Tibial nerve (tissue), 4 donors: ENCODE measurements around the gene TTC6. TPM values are rescaled to one million over a fixed set of nuclear protein-coding genes. Genes with fewer than 3 reads are reported as not detected.

Experiments
- DNase-seq, 2 donors: peaks; one replicate each; pipeline ENCODE4 v3.0.0-alpha.2; 2019; ENCODE audit warnings: low spot score in 2 of 2
- H3K27ac ChIP-seq, 4 donors: fragments of 200-600 bp; sonication (generic) in 3 of 4; one replicate each; pipeline ENCODE4 v1.5.1; 2017 to 2019; ENCODE audit warnings: mild to moderate bottlenecking in 1 of 4
- H3K27me3 ChIP-seq, 2 donors: fragments of 200-600 bp; sonication (generic) in 1 of 2; one replicate each; pipeline versions ENCODE4 v1.5.1 to v1.6.0; 2017 to 2019
- H3K36me3 ChIP-seq, 3 donors: fragments of 200-600 bp; sonication (generic); one replicate each; pipeline ENCODE4 v1.5.1; 2018 to 2019
- H3K4me1 ChIP-seq, 4 donors: fragments of 200-600 bp; sonication (generic) in 3 of 4; one replicate each; pipeline ENCODE4 v1.5.1; 2017 to 2019
- H3K4me3 ChIP-seq, 4 donors: fragments of 200-600 bp; sonication (generic) in 3 of 4; one replicate each; pipeline ENCODE4 v1.5.1; 2017 to 2019; ENCODE audit warnings: mild to moderate bottlenecking in 1 of 4, moderate library complexity in 1 of 4
- H3K9me3 ChIP-seq, 4 donors: fragments of 200-600 bp; sonication (generic) in 3 of 4; one replicate each; pipeline ENCODE4 v1.5.1; 2017 to 2019
- EP300 ChIP-seq, 2 donors: sonication (generic); formaldehyde crosslinking; IDR thresholded peaks; one replicate each; pipeline ENCODE4 v1.6.1; 2017; ENCODE audit warnings: antibody characterized with exemption in 2 of 2, mild to moderate bottlenecking in 1 of 2
- POLR2A ChIP-seq, 2 donors: fragments of 450-650 bp; IDR thresholded peaks; one replicate each; pipeline ENCODE4 v1.6.1; 2017; ENCODE audit warnings: antibody characterized with exemption in 2 of 2, mild to moderate bottlenecking in 2 of 2, moderate library complexity in 2 of 2
- WGBS, 2 donors: methylation state at CpG; one replicate each; pipeline ENCODE4 v1.1.5; 2018; 5-methylcytosine and 5-hydroxymethylcytosine counted together
- total RNA-seq, 4 donors: library from RNA; depleted of rRNA; stranded (reverse); fragments of >200 nt; gene quantifications; one replicate each; pipeline ENCODE4 v1.1.0, GENCODE V29; 2016
- TF ChIP-seq, protein P1 (sequence below), 5 experiments: fragments of 200-600 bp in 3 of 5; fragments of 450-650 bp in 2 of 5; sonication (generic) in 3 of 5; IDR thresholded peaks; one replicate each; pipeline ENCODE4 v1.5.1; 2016 to 2019; ENCODE audit warnings: antibody characterized with exemption in 5 of 5, mild to moderate bottlenecking in 3 of 5, moderate library complexity in 2 of 5

The TTC6 gene
- total RNA-seq, 4 donors from 2014 or later: not detected

DNA sequence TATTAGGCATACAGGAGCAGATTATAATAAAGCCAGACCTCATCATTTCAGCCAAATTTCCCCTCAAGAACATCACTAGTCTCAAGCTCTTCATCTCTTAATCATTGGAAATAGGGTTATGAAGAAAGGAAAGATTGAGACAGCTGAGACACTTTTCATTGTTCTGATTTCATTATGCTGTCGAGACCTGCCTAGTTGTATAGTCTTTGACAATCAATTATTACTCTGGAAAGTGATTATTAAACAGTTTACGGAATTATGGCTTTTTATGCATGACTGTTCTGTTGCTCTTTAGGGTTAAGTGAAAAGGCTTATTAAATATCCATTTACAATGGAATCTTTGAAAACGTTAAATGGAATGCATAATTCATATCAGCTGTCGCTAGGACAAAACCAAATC is 48.3 kb downstream of the TTC6 start:
- TF ChIP-seq, protein P1, sequence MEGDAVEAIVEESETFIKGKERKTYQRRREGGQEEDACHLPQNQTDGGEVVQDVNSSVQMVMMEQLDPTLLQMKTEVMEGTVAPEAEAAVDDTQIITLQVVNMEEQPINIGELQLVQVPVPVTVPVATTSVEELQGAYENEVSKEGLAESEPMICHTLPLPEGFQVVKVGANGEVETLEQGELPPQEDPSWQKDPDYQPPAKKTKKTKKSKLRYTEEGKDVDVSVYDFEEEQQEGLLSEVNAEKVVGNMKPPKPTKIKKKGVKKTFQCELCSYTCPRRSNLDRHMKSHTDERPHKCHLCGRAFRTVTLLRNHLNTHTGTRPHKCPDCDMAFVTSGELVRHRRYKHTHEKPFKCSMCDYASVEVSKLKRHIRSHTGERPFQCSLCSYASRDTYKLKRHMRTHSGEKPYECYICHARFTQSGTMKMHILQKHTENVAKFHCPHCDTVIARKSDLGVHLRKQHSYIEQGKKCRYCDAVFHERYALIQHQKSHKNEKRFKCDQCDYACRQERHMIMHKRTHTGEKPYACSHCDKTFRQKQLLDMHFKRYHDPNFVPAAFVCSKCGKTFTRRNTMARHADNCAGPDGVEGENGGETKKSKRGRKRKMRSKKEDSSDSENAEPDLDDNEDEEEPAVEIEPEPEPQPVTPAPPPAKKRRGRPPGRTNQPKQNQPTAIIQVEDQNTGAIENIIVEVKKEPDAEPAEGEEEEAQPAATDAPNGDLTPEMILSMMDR (IDR thresholded peaks at IDR 0.05): no peak
- TF ChIP-seq POLR2A (IDR thresholded peaks at IDR 0.05): no peak
- no peak for TF ChIP-seq EP300 (IDR thresholded peaks at IDR 0.05)

More for the DNA sequence above, 48.3 kb downstream of the TTC6 start:
- Histone ChIP-seq H3K27ac (no peak overlapping the region), H3K9me3 (no peaks in the 10 kb centered on the region), H3K4me1 (no peaks in the 10 kb centered on the region), H3K36me3 (no peaks in the 10 kb centered on the region), H3K27me3 (no peaks in the 10 kb centered on the region), H3K4me3 (no peak overlapping the region)
- DNase-seq: no peak
- 35 to 40% methylated on average over 4 of the region's 4 CpGs for WGBS, 2 donors

Other genes starting within 250 kb of the TTC6 start
- gene FOXA1, start 380 bp upstream of the TTC6 start, total RNA-seq: not detected